ENCODE measurements around the gene DOCK4. TPM values are rescaled to one million over a fixed set of nuclear protein-coding genes. Genes with fewer than 3 reads are reported as not detected.

DOCK4 gene
- total RNA-seq, 1 donor from 2014 or later = 43.5 TPM

- no peak overlapping the region for H3K4me3 ChIP-seq
- no peaks in the 10 kb centered on the region for H3K27me3 ChIP-seq
- TF ChIP-seq, protein P1, sequence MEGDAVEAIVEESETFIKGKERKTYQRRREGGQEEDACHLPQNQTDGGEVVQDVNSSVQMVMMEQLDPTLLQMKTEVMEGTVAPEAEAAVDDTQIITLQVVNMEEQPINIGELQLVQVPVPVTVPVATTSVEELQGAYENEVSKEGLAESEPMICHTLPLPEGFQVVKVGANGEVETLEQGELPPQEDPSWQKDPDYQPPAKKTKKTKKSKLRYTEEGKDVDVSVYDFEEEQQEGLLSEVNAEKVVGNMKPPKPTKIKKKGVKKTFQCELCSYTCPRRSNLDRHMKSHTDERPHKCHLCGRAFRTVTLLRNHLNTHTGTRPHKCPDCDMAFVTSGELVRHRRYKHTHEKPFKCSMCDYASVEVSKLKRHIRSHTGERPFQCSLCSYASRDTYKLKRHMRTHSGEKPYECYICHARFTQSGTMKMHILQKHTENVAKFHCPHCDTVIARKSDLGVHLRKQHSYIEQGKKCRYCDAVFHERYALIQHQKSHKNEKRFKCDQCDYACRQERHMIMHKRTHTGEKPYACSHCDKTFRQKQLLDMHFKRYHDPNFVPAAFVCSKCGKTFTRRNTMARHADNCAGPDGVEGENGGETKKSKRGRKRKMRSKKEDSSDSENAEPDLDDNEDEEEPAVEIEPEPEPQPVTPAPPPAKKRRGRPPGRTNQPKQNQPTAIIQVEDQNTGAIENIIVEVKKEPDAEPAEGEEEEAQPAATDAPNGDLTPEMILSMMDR (IDR thresholded peaks at IDR 0.05) = no peak
- DNase-seq (ENCODE audit: low spot score in 2 of 2) = no peak
- H3K27ac ChIP-seq = no peak overlapping the region
- intact Hi-C loops (cut with DNase I) = no loop called here
- no peaks in the 10 kb centered on the region for H3K9me3 ChIP-seq
- H3K4me1 ChIP-seq = no peaks in the 10 kb centered on the region
- no peaks in the 10 kb centered on the region for H3K36me3 ChIP-seq
These were observed 253.4 kb downstream of the DOCK4 start for GRCh38 chr7:111952783-111953182.

DNA sequence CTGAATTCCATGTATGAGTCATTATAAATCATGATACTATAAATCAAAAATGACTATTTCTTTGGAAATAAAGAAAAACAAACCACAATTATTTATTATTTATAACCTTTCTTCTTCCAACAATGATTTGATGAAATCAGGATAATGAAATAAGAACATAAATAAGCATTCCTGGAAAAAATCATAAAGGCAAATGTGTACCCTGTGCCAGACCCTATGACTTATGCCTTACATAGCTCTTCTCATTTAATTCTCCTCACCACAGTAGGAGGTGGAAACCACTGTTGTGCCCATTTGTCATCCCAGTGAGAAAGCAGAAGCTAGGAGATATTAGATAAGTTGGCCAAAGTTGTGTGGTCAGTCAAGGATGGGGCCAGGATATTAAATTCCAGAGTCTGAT, 255.1 kb downstream of the DOCK4 start:
- TF ChIP-seq, protein P1 (IDR thresholded peaks at IDR 0.05) = no peak
- Histone ChIP-seq H3K27me3 (no peaks in the 10 kb centered on the region), H3K27ac (no peak overlapping the region), H3K36me3 (no peaks in the 10 kb centered on the region), H3K4me1 (no peaks in the 10 kb centered on the region), H3K9me3 (no peaks in the 10 kb centered on the region), H3K4me3 (no peak overlapping the region)
- no peak for DNase-seq (ENCODE audit: low spot score in 2 of 2)
- intact Hi-C loops (cut with DNase I) = no loop called here

GRCh38 chr7:111942450-111943081, 263.6 kb downstream of the DOCK4 start:
- Histone ChIP-seq H3K9me3 (peaks cover 0 to 18% of the 10 kb centered on the region in 2 donors), H3K4me3 (no peak overlapping the region), H3K27ac (no peak overlapping the region), H3K27me3 (no peaks in the 10 kb centered on the region), H3K4me1 (no peaks in the 10 kb centered on the region), H3K36me3 (peaks cover 4 to 29% of the 10 kb centered on the region in 2 donors)
- no peak for DNase-seq (ENCODE audit: low spot score in 2 of 2)
- TF ChIP-seq, protein P1 (IDR thresholded peaks at IDR 0.05) = no peak
- intact Hi-C loops (cut with DNase I) = no loop called here

GRCh38 chr7:111937163-111937562, 269.0 kb downstream of the DOCK4 start:
- no peak overlapping the region for H3K4me3 ChIP-seq
- no peaks in the 10 kb centered on the region for H3K9me3 ChIP-seq
- DNase-seq (ENCODE audit: low spot score in 2 of 2) = no peak
- H3K27me3 ChIP-seq = no peaks in the 10 kb centered on the region
- H3K4me1 ChIP-seq = no peaks in the 10 kb centered on the region
- no peak overlapping the region for H3K27ac ChIP-seq
- TF ChIP-seq, protein P1 (IDR thresholded peaks at IDR 0.05) = no peak
- H3K36me3 ChIP-seq = peaks cover 0 to 19% of the 10 kb centered on the region in 2 donors
- intact Hi-C loops (cut with DNase I) = no loop called here

- Histone ChIP-seq H3K4me3 (no peak overlapping the region), H3K27me3 (no peaks in the 10 kb centered on the region), H3K9me3 (no peaks in the 10 kb centered on the region), H3K27ac (no peak overlapping the region), H3K36me3 (peaks cover 0 to 8% of the 10 kb centered on the region in 2 donors), H3K4me1 (no peaks in the 10 kb centered on the region)
- DNase-seq (ENCODE audit: low spot score in 2 of 2) = no peak
- TF ChIP-seq, protein P1 (IDR thresholded peaks at IDR 0.05) = no peak
- intact Hi-C loops (cut with DNase I) = no loop called here
These were observed 272.6 kb downstream of the DOCK4 start for GRCh38 chr7:111933609-111934008.

DNA sequence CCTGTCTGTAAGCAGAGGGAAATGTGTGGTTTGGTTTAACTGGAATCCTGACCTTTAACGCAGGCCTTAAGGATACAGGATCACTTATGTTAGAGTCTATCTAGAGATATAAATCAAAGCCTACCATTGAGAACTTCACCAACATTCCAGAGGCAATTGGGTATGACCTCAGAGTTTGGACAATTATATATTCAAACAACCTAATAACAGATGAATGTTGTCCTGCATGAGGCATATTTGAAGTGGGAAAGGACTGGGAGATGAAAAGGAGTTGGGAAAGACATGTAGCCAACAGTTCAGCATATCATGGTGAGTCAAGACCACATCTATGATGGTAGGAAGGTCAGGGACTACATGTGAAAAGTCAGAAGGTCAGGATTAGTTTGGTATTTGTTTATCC, 274.2 kb downstream of the DOCK4 start:
- peaks cover 0 to 6% of the 10 kb centered on the region in 2 donors for H3K36me3 ChIP-seq
- H3K27ac ChIP-seq = no peak overlapping the region
- no peak overlapping the region for H3K4me3 ChIP-seq
- TF ChIP-seq, protein P1 (IDR thresholded peaks at IDR 0.05) = no peak
- intact Hi-C loops (cut with DNase I) = no loop called here
- DNase-seq (ENCODE audit: low spot score in 2 of 2) = no peak
- no peaks in the 10 kb centered on the region for H3K27me3 ChIP-seq
- no peaks in the 10 kb centered on the region for H3K4me1 ChIP-seq
- no peaks in the 10 kb centered on the region for H3K9me3 ChIP-seq
